Pons (tissue), 1 donor: ENCODE measurements around the gene MAML2.
"Not testable (repeated sequence)": the region's sequence is repeated elsewhere in the genome, so short reads cannot be mapped to it uniquely, and the experiment has no call there.

ENCODE experiments used
- DNase-seq: peaks from one replicate; pipeline ENCODE4 v3.0.0-alpha.2; 2016; ENCODE audit warnings: low spot score

Gene MAML2

GRCh38 chr11:96293109-96293508 is 49.9 kb downstream of the MAML2 start:
- DNase-seq = no peak

GRCh38 chr11:96292291-96293010 is 50.5 kb downstream of the MAML2 start:
- no peak for DNase-seq

- no peak for DNase-seq
Observed at GRCh38 chr11:96290631-96291030, 52.4 kb downstream of the MAML2 start.

GRCh38 chr11:96290031-96290430 is 53.0 kb downstream of the MAML2 start:
- DNase-seq = no peak

GRCh38 chr11:96288915-96289314 is 54.1 kb downstream of the MAML2 start:
- no peak for DNase-seq

- DNase-seq = no peak
Observed at GRCh38 chr11:96287822-96288439, 55.1 kb downstream of the MAML2 start.

- not testable (repeated sequence) for DNase-seq
Observed at GRCh38 chr11:96285985-96286384, 57.0 kb downstream of the MAML2 start.

GRCh38 chr11:96284917-96285316 is 58.1 kb downstream of the MAML2 start:
- DNase-seq = no peak

GRCh38 chr11:96284401-96284800 is 58.6 kb downstream of the MAML2 start:
- no peak for DNase-seq

GRCh38 chr11:96282625-96283220 is 60.3 kb downstream of the MAML2 start:
- DNase-seq = no peak

- DNase-seq = no peak
Observed at GRCh38 chr11:96280444-96280843, 62.6 kb downstream of the MAML2 start.

GRCh38 chr11:96279896-96280290 is 63.1 kb downstream of the MAML2 start:
- no peak for DNase-seq

GRCh38 chr11:96279018-96279895 is 63.7 kb downstream of the MAML2 start:
- DNase-seq = no peak

GRCh38 chr11:96278039-96278897 is 64.7 kb downstream of the MAML2 start:
- no peak for DNase-seq

GRCh38 chr11:96277696-96278038 is 65.3 kb downstream of the MAML2 start:
- no peak for DNase-seq

GRCh38 chr11:96276836-96277235 is 66.2 kb downstream of the MAML2 start:
- DNase-seq = no peak

- DNase-seq = no peak
Observed at GRCh38 chr11:96275801-96276594, 67.0 kb downstream of the MAML2 start.

- no peak for DNase-seq
Observed at GRCh38 chr11:96273507-96273906, 69.5 kb downstream of the MAML2 start.

- no peak for DNase-seq
Observed at GRCh38 chr11:96272529-96273222, 70.3 kb downstream of the MAML2 start.

- no peak for DNase-seq
Observed at GRCh38 chr11:96271777-96272176, 71.2 kb downstream of the MAML2 start.
